SK-N-SH (cell line): ENCODE measurements around the gene HOXA6. TPM values are rescaled to one million over a fixed set of nuclear protein-coding genes. Genes with fewer than 3 reads are reported as not detected.

ENCODE experiments used
- CTCF ChIA-PET: fragments of 300-600, 350-600 bp; formaldehyde crosslinking; extraction: SDS; loops from one replicate; lab custom pipeline; 2021; lab: Yijun Ruan, JAX
- POLR2A ChIA-PET: fragments of 350-600 bp; sonication (Branson Sonifier 250); formaldehyde crosslinking; extraction: SDS; loops from one replicate; lab custom pipeline; 2020; ENCODE audit warnings: antibody characterized with exemption, inconsistent platforms; lab: Yijun Ruan, JAX
- DNase-seq: peaks from one replicate; pipeline ENCODE4 v3.0.0; 2012
- H2AFZ ChIP-seq: fragments of 200-600 bp; sonication (generic); 2 replicates; pipeline ENCODE4 v1.8.1; 2016; ENCODE audit warnings: antibody characterized with exemption, mild to moderate bottlenecking, low read depth
- H3F3A ChIP-seq: fragments of 200-600 bp; sonication (generic); replicated peaks from 2 replicates; pipeline ENCODE3; 2016; ENCODE audit warnings: antibody characterized with exemption, mild to moderate bottlenecking; ENCODE audit not compliant: insufficient read depth
- H3K27ac ChIP-seq, 2 experiments: fragments of 200-500 bp in 1 of 2; fragments of 200-600 bp in 1 of 2; sonication (Bioruptor generic) in 1 of 2; sonication (generic), shearing (Covaris generic) in 1 of 2; 2 replicates each; pipeline versions ENCODE4 v1.5.1 to v1.6.1; 2014 to 2016; ENCODE audit warnings: low read depth in 2 of 2, inconsistent platforms in 1 of 2, low read length in 1 of 2, mild to moderate bottlenecking in 1 of 2, mixed read lengths in 1 of 2
- H3K27me3 ChIP-seq: fragments of 200-600 bp; sonication (generic), shearing (Covaris generic); 2 replicates; pipeline ENCODE4 v1.6.1; 2016; ENCODE audit warnings: mixed run types; ENCODE audit not compliant: insufficient read depth
- H3K36me3 ChIP-seq, 2 experiments: fragments of 200-500 bp in 1 of 2; fragments of 200-600 bp in 1 of 2; sonication (Bioruptor generic) in 1 of 2; sonication (generic) in 1 of 2; replicated peaks in 1 of 2; 2 replicates each; pipeline versions ENCODE3 to v1.5.1; 2014 to 2016; ENCODE audit warnings: low read length in 1 of 2, mild to moderate bottlenecking in 1 of 2; ENCODE audit not compliant: insufficient read depth in 2 of 2, control insufficient read depth in 1 of 2
- H3K4me1 ChIP-seq, 2 experiments: fragments of 200-500 bp in 1 of 2; fragments of 200-600 bp in 1 of 2; sonication (Bioruptor generic) in 1 of 2; sonication (generic), shearing (Covaris generic) in 1 of 2; 2 replicates each; pipeline versions ENCODE4 v1.5.1 to v1.6.1; 2014 to 2016; ENCODE audit warnings: low read depth in 1 of 2, low read length in 1 of 2, mixed run types in 1 of 2; ENCODE audit not compliant: insufficient read depth in 2 of 2, control insufficient read depth in 1 of 2
- H3K4me2 ChIP-seq: fragments of 200-600 bp; sonication (generic), shearing (Covaris generic); 2 replicates; pipeline ENCODE4 v1.6.1; 2017; ENCODE audit warnings: mixed run types
- H3K4me3 ChIP-seq, 2 experiments: fragments of 200-500 bp in 1 of 2; fragments of 200-600 bp in 1 of 2; sonication (Bioruptor generic) in 1 of 2; sonication (generic), shearing (Covaris generic) in 1 of 2; 2 replicates each; pipeline versions ENCODE4 v1.5.1 to v1.8.1; 2014 to 2016; ENCODE audit warnings: low read depth in 2 of 2, inconsistent platforms in 1 of 2, low read length in 1 of 2, mild to moderate bottlenecking in 1 of 2, mixed read lengths in 1 of 2, moderate library complexity in 1 of 2
- H3K79me2 ChIP-seq: fragments of 200-600 bp; sonication (generic); 2 replicates; pipeline ENCODE4 v1.8.1; 2017; ENCODE audit warnings: mild to moderate bottlenecking; ENCODE audit not compliant: insufficient read depth
- H3K9ac ChIP-seq: fragments of 200-600 bp; sonication (generic); 2 replicates; pipeline ENCODE4 v1.6.1; 2017; ENCODE audit warnings: mixed run types
- H3K9me2 ChIP-seq: fragments of 200-600 bp; sonication (generic); 2 replicates; pipeline ENCODE4 v1.6.1; 2017; ENCODE audit warnings: mixed run types
- H3K9me3 ChIP-seq: fragments of 200-600 bp; sonication (generic); 2 replicates; pipeline ENCODE4 v1.6.1; 2017; ENCODE audit warnings: mixed run types, mild to moderate bottlenecking, moderate library complexity
- H4K20me1 ChIP-seq: fragments of 200-600 bp; sonication (generic); 2 replicates; pipeline ENCODE4 v1.6.1; 2017; ENCODE audit warnings: mild to moderate bottlenecking, mixed run types; ENCODE audit not compliant: insufficient read depth
- CHD2 ChIP-seq: fragments of 150-350 bp; IDR thresholded peaks from 2 replicates; pipeline ENCODE4 v1.6.1; 2018; ENCODE audit warnings: low read length; ENCODE audit not compliant: partially characterized antibody
- FOSL2 ChIP-seq: IDR thresholded peaks from 2 replicates; pipeline ENCODE4 v1.4.0; 2012; ENCODE audit warnings: low read depth, mild to moderate bottlenecking, moderate library complexity, borderline replicate concordance
- FOXM1 ChIP-seq: IDR thresholded peaks from 2 replicates; pipeline ENCODE4 v1.4.0; 2012; ENCODE audit warnings: low read depth, mild to moderate bottlenecking
- JUND ChIP-seq: IDR thresholded peaks from 2 replicates; pipeline ENCODE4 v1.4.0; 2012
- MEF2A ChIP-seq: IDR thresholded peaks from 2 replicates; pipeline ENCODE4 v1.4.0; 2012; ENCODE audit warnings: low read depth, borderline replicate concordance
- POLR2AphosphoS5 ChIP-seq: IDR thresholded peaks from 2 replicates; pipeline ENCODE4 v1.6.1; 2012; ENCODE audit warnings: low read depth, low read length
- RAD21 ChIP-seq: IDR thresholded peaks from 2 replicates; pipeline ENCODE4 v1.6.1; 2012; ENCODE audit warnings: mild to moderate bottlenecking, low read length
- RFX5 ChIP-seq: IDR thresholded peaks from 2 replicates; pipeline ENCODE4 v1.6.1; 2012; ENCODE audit warnings: mild to moderate bottlenecking, improper control_type of control experiment, low read length
- SMC3 ChIP-seq: IDR thresholded peaks from 2 replicates; pipeline ENCODE4 v1.6.1; 2012; ENCODE audit warnings: low read depth, low read length, improper control_type of control experiment
- TAF1 ChIP-seq: IDR thresholded peaks from 2 replicates; pipeline ENCODE4 v1.6.1; 2012; ENCODE audit warnings: low read depth, mild to moderate bottlenecking, low read length, moderate library complexity, borderline replicate concordance
- TCF12 ChIP-seq: IDR thresholded peaks from 2 replicates; pipeline ENCODE4 v1.4.0; 2012
- YY1 ChIP-seq: IDR thresholded peaks from 2 replicates; pipeline ENCODE4 v1.4.0; 2012; ENCODE audit warnings: low read depth, mild to moderate bottlenecking
- WGBS: methylation state at CpG from one replicate; pipeline ENCODE4 v1.1.6; 2017; ENCODE audit warnings: low lambda C conversion rate; 5-methylcytosine and 5-hydroxymethylcytosine counted together
- polyA plus RNA-seq, 3 experiments: library from polyadenylated mRNA; depleted of rRNA; stranded (reverse); fragments of >200 nt; gene quantifications; 2 replicates each; pipeline ENCODE4 v1.2.3, GENCODE V29; 2012
- TF ChIP-seq, protein P1 (sequence below): IDR thresholded peaks from 2 replicates; pipeline ENCODE4 v1.6.1; 2012; ENCODE audit warnings: mild to moderate bottlenecking, low read depth, low read length, moderate library complexity
- TF ChIP-seq, protein P2 (sequence below): fragments of 150-350 bp; IDR thresholded peaks from 2 replicates; pipeline ENCODE4 v1.6.1; 2016; ENCODE audit warnings: mild to moderate bottlenecking, low read depth, low read length
- TF ChIP-seq, protein P3 (sequence below): IDR thresholded peaks from 2 replicates; pipeline ENCODE4 v1.4.0; 2012; ENCODE audit warnings: low read depth
- TF ChIP-seq, protein P4 (sequence below): IDR thresholded peaks from 2 replicates; pipeline ENCODE4; 2012
- TF ChIP-seq, protein P5 (sequence below): IDR thresholded peaks from 2 replicates; pipeline ENCODE4 v1.4.0; 2012; ENCODE audit warnings: low read depth, borderline replicate concordance

HOXA6 gene
- polyA plus RNA-seq, 1 of the 3 experiments (the other 2 are of a cell fraction), result not detected

DNA sequence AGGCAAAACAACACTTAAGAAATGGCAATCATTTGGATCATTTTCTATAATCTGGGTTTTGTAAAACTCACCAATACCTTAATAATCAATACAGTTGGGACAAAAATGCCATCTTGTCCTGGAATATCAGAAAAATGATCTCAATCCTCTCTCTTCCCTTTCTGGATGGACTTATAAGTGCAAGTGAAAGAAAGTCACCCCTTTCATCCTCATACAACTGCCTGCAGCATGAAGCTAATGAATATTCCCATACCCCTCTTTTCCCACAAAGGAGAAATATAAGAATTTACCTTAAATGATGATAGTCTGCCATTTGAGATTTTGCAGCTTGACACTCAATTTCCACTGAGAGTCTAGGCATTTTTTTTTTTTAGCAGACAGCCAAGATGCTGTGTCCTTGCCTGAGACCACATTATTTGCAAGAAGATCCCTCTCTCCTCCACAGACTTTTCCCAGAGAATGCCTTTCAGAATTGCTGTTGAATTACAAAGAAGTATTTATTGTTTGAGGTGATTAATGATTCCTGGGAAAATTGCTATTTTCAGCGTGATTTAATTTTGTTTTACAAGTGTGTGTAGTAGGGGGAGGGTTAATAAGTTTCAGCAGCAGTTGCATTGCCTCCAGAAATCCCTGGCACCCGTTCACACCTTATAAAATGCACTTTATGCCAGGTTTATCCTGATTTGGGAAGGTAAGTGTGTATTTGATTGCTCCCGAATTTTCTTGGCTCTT is 20.8 kb downstream of the HOXA6 start:
- DNase-seq, result no peak
- Histone ChIP-seq H3K4me3 (no peak overlapping the region), H3K9ac (no peak overlapping the region), H3K27me3 (peaks cover 91% of the 10 kb centered on the region), H3F3A (no peaks in the 10 kb centered on the region), H4K20me1 (no peaks in the 10 kb centered on the region)
- 4% methylated on average over 3 of the region's 3 CpGs for WGBS
- no peak for TF ChIP-seq YY1
- TF ChIP-seq, protein P1, sequence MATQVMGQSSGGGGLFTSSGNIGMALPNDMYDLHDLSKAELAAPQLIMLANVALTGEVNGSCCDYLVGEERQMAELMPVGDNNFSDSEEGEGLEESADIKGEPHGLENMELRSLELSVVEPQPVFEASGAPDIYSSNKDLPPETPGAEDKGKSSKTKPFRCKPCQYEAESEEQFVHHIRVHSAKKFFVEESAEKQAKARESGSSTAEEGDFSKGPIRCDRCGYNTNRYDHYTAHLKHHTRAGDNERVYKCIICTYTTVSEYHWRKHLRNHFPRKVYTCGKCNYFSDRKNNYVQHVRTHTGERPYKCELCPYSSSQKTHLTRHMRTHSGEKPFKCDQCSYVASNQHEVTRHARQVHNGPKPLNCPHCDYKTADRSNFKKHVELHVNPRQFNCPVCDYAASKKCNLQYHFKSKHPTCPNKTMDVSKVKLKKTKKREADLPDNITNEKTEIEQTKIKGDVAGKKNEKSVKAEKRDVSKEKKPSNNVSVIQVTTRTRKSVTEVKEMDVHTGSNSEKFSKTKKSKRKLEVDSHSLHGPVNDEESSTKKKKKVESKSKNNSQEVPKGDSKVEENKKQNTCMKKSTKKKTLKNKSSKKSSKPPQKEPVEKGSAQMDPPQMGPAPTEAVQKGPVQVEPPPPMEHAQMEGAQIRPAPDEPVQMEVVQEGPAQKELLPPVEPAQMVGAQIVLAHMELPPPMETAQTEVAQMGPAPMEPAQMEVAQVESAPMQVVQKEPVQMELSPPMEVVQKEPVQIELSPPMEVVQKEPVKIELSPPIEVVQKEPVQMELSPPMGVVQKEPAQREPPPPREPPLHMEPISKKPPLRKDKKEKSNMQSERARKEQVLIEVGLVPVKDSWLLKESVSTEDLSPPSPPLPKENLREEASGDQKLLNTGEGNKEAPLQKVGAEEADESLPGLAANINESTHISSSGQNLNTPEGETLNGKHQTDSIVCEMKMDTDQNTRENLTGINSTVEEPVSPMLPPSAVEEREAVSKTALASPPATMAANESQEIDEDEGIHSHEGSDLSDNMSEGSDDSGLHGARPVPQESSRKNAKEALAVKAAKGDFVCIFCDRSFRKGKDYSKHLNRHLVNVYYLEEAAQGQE, result no peak
- no peak for TF ChIP-seq FOXM1
- no peak for TF ChIP-seq MEF2A
- TF ChIP-seq RFX5, result no peak
- TF ChIP-seq TCF12, result no peak
- TF ChIP-seq, protein P2, sequence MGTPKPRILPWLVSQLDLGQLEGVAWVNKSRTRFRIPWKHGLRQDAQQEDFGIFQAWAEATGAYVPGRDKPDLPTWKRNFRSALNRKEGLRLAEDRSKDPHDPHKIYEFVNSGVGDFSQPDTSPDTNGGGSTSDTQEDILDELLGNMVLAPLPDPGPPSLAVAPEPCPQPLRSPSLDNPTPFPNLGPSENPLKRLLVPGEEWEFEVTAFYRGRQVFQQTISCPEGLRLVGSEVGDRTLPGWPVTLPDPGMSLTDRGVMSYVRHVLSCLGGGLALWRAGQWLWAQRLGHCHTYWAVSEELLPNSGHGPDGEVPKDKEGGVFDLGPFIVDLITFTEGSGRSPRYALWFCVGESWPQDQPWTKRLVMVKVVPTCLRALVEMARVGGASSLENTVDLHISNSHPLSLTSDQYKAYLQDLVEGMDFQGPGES, result no peak
- no peak for TF ChIP-seq CHD2
- TF ChIP-seq, protein P3, sequence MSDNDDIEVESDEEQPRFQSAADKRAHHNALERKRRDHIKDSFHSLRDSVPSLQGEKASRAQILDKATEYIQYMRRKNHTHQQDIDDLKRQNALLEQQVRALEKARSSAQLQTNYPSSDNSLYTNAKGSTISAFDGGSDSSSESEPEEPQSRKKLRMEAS, result no peak
- TF ChIP-seq, all 33 proteins: peak for 0
- H3K9me3 ChIP-seq, result no peaks in the 10 kb centered on the region
- H3K27ac ChIP-seq, result no peak overlapping the region
- H3K9me2 ChIP-seq, result no peaks in the 10 kb centered on the region
- POLR2A ChIA-PET, result interaction anchor here (0.7 kb wide), 1 partner anchor 407 kb away, joined by 3 read pairs; no protein-coding TSS in a partner anchor
- H3K79me2 ChIP-seq, result no peaks in the 10 kb centered on the region
- no peak overlapping the region for H3K4me2 ChIP-seq
- CTCF ChIA-PET, result interaction anchor here (0.7 to 3.4 kb wide), 6 partner anchors 11 to 334 kb away, joined by 3 to 18 read pairs (median 4); partner anchors contain the start of gene HOXA5
- H3K4me1 ChIP-seq, result peaks cover 0 to 4% of the 10 kb centered on the region in 2 experiments; a peak in 1 of 4 replicates
- no peaks in the 10 kb centered on the region for H3K36me3 ChIP-seq
- H2AFZ ChIP-seq, result no peak overlapping the region

DNA sequence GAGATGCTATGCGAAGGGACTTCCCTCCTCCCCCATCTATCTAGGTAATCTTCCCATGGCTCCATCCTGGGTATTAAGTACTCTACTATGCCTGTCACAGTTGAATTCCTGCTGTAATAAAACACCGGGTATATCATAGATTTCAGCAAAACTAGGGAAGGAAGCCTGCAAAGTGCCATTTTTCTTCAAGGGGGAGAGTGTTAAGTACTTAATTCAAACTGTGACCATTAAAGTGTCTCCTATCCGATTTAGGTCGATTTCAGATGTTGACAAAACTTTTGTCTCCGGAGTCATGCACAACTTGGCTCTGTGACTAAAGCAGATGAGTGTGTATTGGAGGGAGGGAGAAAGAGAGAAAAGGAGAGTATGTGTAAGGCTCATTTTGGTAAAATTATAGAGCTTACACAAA is 21.6 kb downstream of the HOXA6 start:
- Histone ChIP-seq H3K9ac (no peak overlapping the region), H3K27me3 (peaks cover 91% of the 10 kb centered on the region), H2AFZ (no peak overlapping the region), H3K36me3 (no peaks in the 10 kb centered on the region), H3K4me3 (no peak overlapping the region), H3K27ac (no peak overlapping the region), H3K9me2 (no peaks in the 10 kb centered on the region), H4K20me1 (no peaks in the 10 kb centered on the region), H3K4me1 (peaks cover 0 to 1% of the 10 kb centered on the region in 2 experiments; a peak in 1 of 4 replicates), H3F3A (no peaks in the 10 kb centered on the region), H3K9me3 (no peaks in the 10 kb centered on the region), H3K4me2 (no peak overlapping the region), H3K79me2 (no peaks in the 10 kb centered on the region)
- WGBS, result 9% methylated on average over 5 of the region's 5 CpGs
- POLR2A ChIA-PET, result interaction anchor here (0.7 kb wide), 1 partner anchor 406 kb away, joined by 3 read pairs; no protein-coding TSS in a partner anchor
- no peak for DNase-seq
- CTCF ChIA-PET, result interaction anchor here (0.7 to 3.4 kb wide), 2 partner anchors 36 to 334 kb away, joined by 3 to 18 read pairs; no protein-coding TSS in a partner anchor
- TF ChIP-seq, protein P4, sequence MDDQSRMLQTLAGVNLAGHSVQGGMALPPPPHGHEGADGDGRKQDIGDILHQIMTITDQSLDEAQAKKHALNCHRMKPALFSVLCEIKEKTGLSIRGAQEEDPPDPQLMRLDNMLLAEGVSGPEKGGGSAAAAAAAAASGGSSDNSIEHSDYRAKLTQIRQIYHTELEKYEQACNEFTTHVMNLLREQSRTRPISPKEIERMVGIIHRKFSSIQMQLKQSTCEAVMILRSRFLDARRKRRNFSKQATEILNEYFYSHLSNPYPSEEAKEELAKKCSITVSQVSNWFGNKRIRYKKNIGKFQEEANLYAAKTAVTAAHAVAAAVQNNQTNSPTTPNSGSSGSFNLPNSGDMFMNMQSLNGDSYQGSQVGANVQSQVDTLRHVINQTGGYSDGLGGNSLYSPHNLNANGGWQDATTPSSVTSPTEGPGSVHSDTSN, result no peak
- TF ChIP-seq RFX5 (no peak), FOSL2 (no peak), FOXM1 (no peak), RAD21 (no peak), TCF12 (no peak), TAF1 (no peak), POLR2AphosphoS5 (no peak), JUND (no peak), SMC3 (no peak)
- TF ChIP-seq, protein P5, sequence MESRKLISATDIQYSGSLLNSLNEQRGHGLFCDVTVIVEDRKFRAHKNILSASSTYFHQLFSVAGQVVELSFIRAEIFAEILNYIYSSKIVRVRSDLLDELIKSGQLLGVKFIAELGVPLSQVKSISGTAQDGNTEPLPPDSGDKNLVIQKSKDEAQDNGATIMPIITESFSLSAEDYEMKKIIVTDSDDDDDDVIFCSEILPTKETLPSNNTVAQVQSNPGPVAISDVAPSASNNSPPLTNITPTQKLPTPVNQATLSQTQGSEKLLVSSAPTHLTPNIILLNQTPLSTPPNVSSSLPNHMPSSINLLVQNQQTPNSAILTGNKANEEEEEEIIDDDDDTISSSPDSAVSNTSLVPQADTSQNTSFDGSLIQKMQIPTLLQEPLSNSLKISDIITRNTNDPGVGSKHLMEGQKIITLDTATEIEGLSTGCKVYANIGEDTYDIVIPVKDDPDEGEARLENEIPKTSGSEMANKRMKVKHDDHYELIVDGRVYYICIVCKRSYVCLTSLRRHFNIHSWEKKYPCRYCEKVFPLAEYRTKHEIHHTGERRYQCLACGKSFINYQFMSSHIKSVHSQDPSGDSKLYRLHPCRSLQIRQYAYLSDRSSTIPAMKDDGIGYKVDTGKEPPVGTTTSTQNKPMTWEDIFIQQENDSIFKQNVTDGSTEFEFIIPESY, result no peak
- TF ChIP-seq, protein P2, result no peak
